ENCODE data around the gene CTNND1. TPM values are rescaled to one million over a fixed set of nuclear protein-coding genes. Genes with fewer than 3 reads are reported as not detected.

Gene CTNND1
- total RNA-seq, 2 experiments from 2014 or later: 7.3 to 7.9 TPM

DNA sequence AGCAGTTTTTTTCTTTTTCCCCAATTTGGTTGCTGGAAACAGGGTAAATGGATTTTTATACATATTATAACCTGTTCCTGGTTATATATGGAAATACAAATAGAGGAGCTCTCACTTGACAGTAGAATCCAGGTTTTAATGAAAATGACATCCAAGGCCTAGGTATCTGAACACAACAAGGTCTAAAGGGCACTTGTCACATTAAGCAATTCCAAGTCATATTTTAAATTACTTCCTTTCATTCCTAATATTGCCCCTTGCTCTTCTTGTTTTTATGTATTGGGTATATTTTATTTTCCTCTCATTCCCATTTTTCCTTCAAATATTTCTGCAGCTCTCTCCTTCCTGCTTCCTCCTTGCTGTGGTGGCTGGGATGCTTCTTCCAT lies 27.1 kb downstream of the CTNND1 start:
- Mint-ChIP-seq H3K4me3 (no peak overlapping the region), H3K4me1 (ENCODE audit: low read depth) (peaks cover 30% of the 10 kb centered on the region), H3K9me3 (no peaks in the 10 kb centered on the region), H3K27me3 (no peaks in the 10 kb centered on the region), H3K27ac (no peak overlapping the region), H3K36me3 (ENCODE audit: low read depth) (peaks cover 4% of the 10 kb centered on the region)
- DNase-seq (no peak), ATAC-seq (no peak)
- CTCF ChIA-PET: interaction anchor here (2.5 kb wide), 1 partner anchor 12 kb away, joined by 13 read pairs; no protein-coding TSS in a partner anchor
- TF ChIP-seq, protein P1, sequence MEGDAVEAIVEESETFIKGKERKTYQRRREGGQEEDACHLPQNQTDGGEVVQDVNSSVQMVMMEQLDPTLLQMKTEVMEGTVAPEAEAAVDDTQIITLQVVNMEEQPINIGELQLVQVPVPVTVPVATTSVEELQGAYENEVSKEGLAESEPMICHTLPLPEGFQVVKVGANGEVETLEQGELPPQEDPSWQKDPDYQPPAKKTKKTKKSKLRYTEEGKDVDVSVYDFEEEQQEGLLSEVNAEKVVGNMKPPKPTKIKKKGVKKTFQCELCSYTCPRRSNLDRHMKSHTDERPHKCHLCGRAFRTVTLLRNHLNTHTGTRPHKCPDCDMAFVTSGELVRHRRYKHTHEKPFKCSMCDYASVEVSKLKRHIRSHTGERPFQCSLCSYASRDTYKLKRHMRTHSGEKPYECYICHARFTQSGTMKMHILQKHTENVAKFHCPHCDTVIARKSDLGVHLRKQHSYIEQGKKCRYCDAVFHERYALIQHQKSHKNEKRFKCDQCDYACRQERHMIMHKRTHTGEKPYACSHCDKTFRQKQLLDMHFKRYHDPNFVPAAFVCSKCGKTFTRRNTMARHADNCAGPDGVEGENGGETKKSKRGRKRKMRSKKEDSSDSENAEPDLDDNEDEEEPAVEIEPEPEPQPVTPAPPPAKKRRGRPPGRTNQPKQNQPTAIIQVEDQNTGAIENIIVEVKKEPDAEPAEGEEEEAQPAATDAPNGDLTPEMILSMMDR (IDR thresholded peaks at IDR 0.05): no peak
- POLR2A ChIA-PET: no interaction called here
- intact Hi-C loops (cut with micrococcal nuclease): no loop called here

DNA sequence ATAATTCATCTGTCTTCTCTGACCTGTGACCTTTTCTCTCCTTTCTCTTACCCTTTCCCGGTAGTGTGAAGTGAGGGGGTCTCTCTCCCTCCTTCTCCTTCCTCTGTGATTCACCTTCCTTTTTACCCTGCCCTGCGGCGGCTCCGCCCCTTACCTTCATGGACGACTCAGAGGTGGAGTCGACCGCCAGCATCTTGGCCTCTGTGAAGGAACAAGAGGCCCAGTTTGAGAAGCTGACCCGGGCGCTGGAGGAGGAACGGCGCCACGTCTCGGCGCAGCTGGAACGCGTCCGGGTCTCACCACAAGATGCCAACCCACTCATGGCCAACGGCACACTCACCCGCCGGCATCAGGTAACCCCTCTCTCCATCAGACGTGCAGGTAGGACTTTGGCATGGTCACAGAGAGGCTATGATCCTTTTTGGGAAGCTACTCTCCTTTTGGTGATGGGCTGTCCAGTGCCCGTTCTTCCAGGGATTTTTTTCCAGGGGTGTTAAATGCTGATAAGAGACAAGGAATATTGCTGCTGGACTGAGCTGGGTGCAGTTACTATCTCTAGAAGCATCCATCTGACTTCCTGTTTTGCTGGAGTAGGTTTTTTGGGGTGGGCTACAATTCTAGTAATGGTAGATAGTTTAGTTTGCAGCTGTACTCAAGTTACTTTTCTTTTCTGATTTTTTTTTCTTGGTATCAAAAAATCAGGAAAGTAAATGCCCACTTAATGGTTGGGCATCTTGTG lies 29.9 kb downstream of the CTNND1 start:
- Mint-ChIP-seq H3K4me3 (peak overlapping the region; percentile 54), H3K27me3 (no peaks in the 10 kb centered on the region), H3K4me1 (ENCODE audit: low read depth) (peaks cover 36% of the 10 kb centered on the region), H3K27ac (peak overlapping the region; percentile 95), H3K36me3 (ENCODE audit: low read depth) (peaks cover 11% of the 10 kb centered on the region), H3K9me3 (no peaks in the 10 kb centered on the region)
- no peak for ATAC-seq
- POLR2A ChIA-PET: interaction anchor here (0.6 to 0.8 kb wide), 2 partner anchors 9 to 107 kb away, joined by 3 to 5 read pairs; no protein-coding TSS in a partner anchor
- peak; percentile 32 for DNase-seq
- CTCF ChIA-PET: interaction anchor here (0.9 to 2.2 kb wide), 4 partner anchors 9 to 718 kb away, joined by 3 to 16 read pairs (median 4); partner anchors contain the start of gene BTBD18
- intact Hi-C loops (cut with micrococcal nuclease): loop anchor here (2.0 kb wide), 1 partner anchor 49 kb away; no protein-coding TSS in a partner anchor
- TF ChIP-seq, protein P1 (IDR thresholded peaks at IDR 0.05): no peak

DNA sequence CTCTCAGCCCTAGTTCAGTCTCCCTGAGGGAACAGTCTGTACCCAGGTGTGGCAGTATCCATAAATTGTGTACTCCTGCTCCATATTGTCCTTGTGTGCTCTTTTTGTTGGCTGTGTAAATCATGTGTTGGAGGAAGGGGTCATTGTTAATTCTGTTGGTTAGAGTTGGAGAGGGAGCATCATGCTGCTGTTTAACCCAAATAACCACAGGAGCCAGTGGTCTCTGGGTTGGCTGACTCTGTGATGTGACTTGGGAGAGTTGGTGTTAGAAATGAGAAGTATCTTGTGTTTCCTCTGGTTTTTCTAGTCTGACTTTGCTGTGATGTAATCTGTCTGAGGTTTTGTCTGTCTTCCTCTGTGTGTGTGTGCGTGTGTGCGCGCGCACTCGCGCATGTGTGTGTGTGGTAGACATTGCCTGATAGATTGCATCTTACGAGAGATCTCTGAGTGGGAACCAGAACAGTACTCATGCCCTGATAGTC lies 30.5 kb downstream of the CTNND1 start:
- POLR2A ChIA-PET: interaction anchor here (0.6 kb wide), 1 partner anchor 108 kb away, joined by 5 read pairs; no protein-coding TSS in a partner anchor
- H3K36me3 Mint-ChIP-seq (ENCODE audit: low read depth): peaks cover 11% of the 10 kb centered on the region
- no peaks in the 10 kb centered on the region for H3K27me3 Mint-ChIP-seq
- CTCF ChIA-PET: interaction anchor here (0.9 to 2.2 kb wide), 6 partner anchors 9 to 717 kb away, joined by 3 to 16 read pairs (median 3); partner anchors contain the start of gene BTBD18
- peak; percentile 92 for DNase-seq
- TF ChIP-seq, protein P1 (IDR thresholded peaks at IDR 0.05): no peak
- H3K27ac Mint-ChIP-seq: peak overlapping the region; percentile 95
- peaks cover 36% of the 10 kb centered on the region for H3K4me1 Mint-ChIP-seq (ENCODE audit: low read depth)
- H3K4me3 Mint-ChIP-seq: peak overlapping the region; percentile 54
- H3K9me3 Mint-ChIP-seq: no peaks in the 10 kb centered on the region
- peak; percentile 95 for ATAC-seq
- intact Hi-C loops (cut with micrococcal nuclease): loop anchor here (2.0 kb wide), 1 partner anchor 49 kb away; no protein-coding TSS in a partner anchor

DNA sequence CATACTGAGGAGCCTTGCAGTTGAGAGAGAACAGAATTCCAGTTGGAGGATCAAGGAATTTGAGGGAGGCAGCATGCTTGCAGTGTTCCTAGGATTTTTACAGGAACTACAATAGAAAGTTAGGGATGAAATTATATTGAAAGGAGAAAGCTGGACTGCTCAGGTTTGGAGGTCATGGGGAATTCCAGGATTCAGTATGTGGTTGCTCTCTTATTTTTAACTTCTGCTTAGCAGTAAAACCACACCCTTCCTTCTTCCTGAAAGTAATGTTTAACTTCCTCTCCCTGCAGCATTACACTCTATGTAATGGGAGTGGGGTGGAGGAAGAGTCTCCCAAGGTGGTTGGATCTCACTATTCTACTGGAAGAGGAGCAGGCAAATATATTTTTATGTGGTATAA lies 31.3 kb downstream of the CTNND1 start:
- no peak for ATAC-seq
- peak overlapping the region; percentile 95 for H3K27ac Mint-ChIP-seq

More for the DNA sequence above, 31.3 kb downstream of the CTNND1 start:
- peaks cover 36% of the 10 kb centered on the region for H3K4me1 Mint-ChIP-seq (ENCODE audit: low read depth)
- TF ChIP-seq, protein P1 (IDR thresholded peaks at IDR 0.05): no peak
- peaks cover 11% of the 10 kb centered on the region for H3K36me3 Mint-ChIP-seq (ENCODE audit: low read depth)
- ChIA-PET POLR2A (interaction anchor here (0.8 kb wide), 1 partner anchor 51 kb away, joined by 4 read pairs; the partner anchor contains the start of gene SELENOH), CTCF (interaction anchor here (1.3 to 2.2 kb wide), 6 partner anchors 8 to 51 kb away, joined by 3 to 16 read pairs (median 3); partner anchors contain the start of genes BTBD18 and SELENOH)
- no peaks in the 10 kb centered on the region for H3K9me3 Mint-ChIP-seq
- DNase-seq: no peak
- intact Hi-C loops (cut with micrococcal nuclease): loop anchor here (2.0 kb wide), 1 partner anchor 50 kb away; no protein-coding TSS in a partner anchor
- H3K4me3 Mint-ChIP-seq: peak overlapping the region; percentile 54
- no peaks in the 10 kb centered on the region for H3K27me3 Mint-ChIP-seq

All from activated CD8-positive, alpha-beta T cell treated with anti-CD3 and anti-CD28 coated beads for 36 hours (primary cell).